Measurements from ENCODE around the gene DYNLT2. TPM values are rescaled to one million over a fixed set of nuclear protein-coding genes. Genes with fewer than 3 reads are reported as not detected.

The DYNLT2 gene
- total and polyA plus RNA-seq, 3 experiments from 2014 or later: 0.67 to 1.9 (median 1.4) TPM

GRCh38 chr6:169788809-169789145 is 37.4 kb upstream of the DYNLT2 start:
- peaks cover 11 to 22% (median 17%) of the 10 kb centered on the region in 3 donors for H3K4me1 Mint-ChIP-seq
- H3K27ac ChIP-seq (ENCODE audit: low read depth, low read length): no peak overlapping the region
- no peaks in the 10 kb centered on the region for H3K9me3 ChIP-seq (ENCODE audit: low read length)
- H3K4me3 Mint-ChIP-seq: peak overlapping the region in 6 of 7 donors; percentile 25 to 52 (median 46)
- H3K4me1 ChIP-seq (ENCODE audit: insufficient read depth, low read length): peaks cover 10% of the 10 kb centered on the region
- DNase-seq: no peak
- no peaks in the 10 kb centered on the region for H3K27me3 ChIP-seq (ENCODE audit: insufficient read depth, low read length, poor library complexity, severe bottlenecking)
- H3K4me3 ChIP-seq (ENCODE audit: low read length): no peak overlapping the region
- POLR2A ChIA-PET: no interaction called here
- peaks cover 14 to 33% of the 10 kb centered on the region in 2 donors for H3K27me3 Mint-ChIP-seq
- CTCF ChIA-PET: interaction anchor here (2.3 to 4.1 kb wide), 3 partner anchors 9 to 729 kb away, joined by 12 to 60 read pairs (median 23); no protein-coding TSS in a partner anchor
- peaks cover 0 to 4% (median 3%) of the 10 kb centered on the region in 3 donors for H3K36me3 Mint-ChIP-seq
- no peaks in the 10 kb centered on the region for H3K9me3 Mint-ChIP-seq
- H3K36me3 ChIP-seq (ENCODE audit: insufficient read depth, low read length): no peaks in the 10 kb centered on the region
- H3K27ac Mint-ChIP-seq: no peak overlapping the region

- Mint-ChIP-seq H3K36me3 (peaks cover 1 to 13% (median 3%) of the 10 kb centered on the region in 3 donors), H3K27me3 (peaks cover 14 to 23% of the 10 kb centered on the region in 2 donors), H3K4me3 (no peak overlapping the region), H3K4me1 (peaks cover 11 to 22% (median 17%) of the 10 kb centered on the region in 3 donors), H3K9me3 (no peaks in the 10 kb centered on the region), H3K27ac (no peak overlapping the region)
- ChIA-PET CTCF (interaction anchor here (3.7 to 4.1 kb wide), 2 partner anchors 17 to 730 kb away, joined by 23 to 60 read pairs; no protein-coding TSS in a partner anchor), POLR2A (no interaction called here)
- H3K36me3 ChIP-seq (ENCODE audit: insufficient read depth, low read length): no peaks in the 10 kb centered on the region
- H3K27ac ChIP-seq (ENCODE audit: low read depth, low read length): no peak overlapping the region
- H3K4me1 ChIP-seq (ENCODE audit: insufficient read depth, low read length): peaks cover 10% of the 10 kb centered on the region
- no peak for DNase-seq
- no peaks in the 10 kb centered on the region for H3K27me3 ChIP-seq (ENCODE audit: insufficient read depth, low read length, poor library complexity, severe bottlenecking)
- no peak overlapping the region for H3K4me3 ChIP-seq (ENCODE audit: low read length)
- no peaks in the 10 kb centered on the region for H3K9me3 ChIP-seq (ENCODE audit: low read length)
These were observed 36.4 kb upstream of the DYNLT2 start for GRCh38 chr6:169787797-169788196.

- ChIA-PET POLR2A (no interaction called here), CTCF (no interaction called here)
- peaks cover 4 to 17% (median 5%) of the 10 kb centered on the region in 3 donors for H3K36me3 Mint-ChIP-seq
- Histone ChIP-seq H3K4me3 (ENCODE audit: low read length) (no peak overlapping the region), H3K27ac (ENCODE audit: low read depth, low read length) (no peak overlapping the region), H3K4me1 (ENCODE audit: insufficient read depth, low read length) (peaks cover 10% of the 10 kb centered on the region), H3K27me3 (ENCODE audit: insufficient read depth, low read length, poor library complexity, severe bottlenecking) (no peaks in the 10 kb centered on the region), H3K9me3 (ENCODE audit: low read length) (no peaks in the 10 kb centered on the region), H3K36me3 (ENCODE audit: insufficient read depth, low read length) (no peaks in the 10 kb centered on the region)
- no peaks in the 10 kb centered on the region for H3K9me3 Mint-ChIP-seq
- no peak overlapping the region for H3K27ac Mint-ChIP-seq
- H3K27me3 Mint-ChIP-seq: peaks cover 3 to 10% of the 10 kb centered on the region in 2 donors
- H3K4me3 Mint-ChIP-seq: no peak overlapping the region
- DNase-seq: no peak
- H3K4me1 Mint-ChIP-seq: peaks cover 10 to 20% (median 15%) of the 10 kb centered on the region in 3 donors
These were observed 35.0 kb upstream of the DYNLT2 start for GRCh38 chr6:169786349-169786748.

GRCh38 chr6:169785566-169785965 is 34.2 kb upstream of the DYNLT2 start:
- no peak overlapping the region for H3K27ac Mint-ChIP-seq
- peaks cover 0 to 3% of the 10 kb centered on the region in 2 donors for H3K27me3 Mint-ChIP-seq
- no peak overlapping the region for H3K4me3 Mint-ChIP-seq
- Histone ChIP-seq H3K9me3 (ENCODE audit: low read length) (no peaks in the 10 kb centered on the region), H3K36me3 (ENCODE audit: insufficient read depth, low read length) (no peaks in the 10 kb centered on the region), H3K27ac (ENCODE audit: low read depth, low read length) (no peak overlapping the region), H3K4me3 (ENCODE audit: low read length) (no peak overlapping the region), H3K4me1 (ENCODE audit: insufficient read depth, low read length) (peaks cover 5% of the 10 kb centered on the region), H3K27me3 (ENCODE audit: insufficient read depth, low read length, poor library complexity, severe bottlenecking) (no peaks in the 10 kb centered on the region)
- no peaks in the 10 kb centered on the region for H3K9me3 Mint-ChIP-seq
- no peak for DNase-seq
- CTCF ChIA-PET: no interaction called here
- POLR2A ChIA-PET: no interaction called here
- peaks cover 10 to 23% (median 11%) of the 10 kb centered on the region in 3 donors for H3K36me3 Mint-ChIP-seq
- peaks cover 6 to 14% (median 9%) of the 10 kb centered on the region in 3 donors for H3K4me1 Mint-ChIP-seq

- DNase-seq: no peak
- Mint-ChIP-seq H3K9me3 (no peaks in the 10 kb centered on the region), H3K27ac (peak overlapping the region in 1 of 8 donors; percentile 82), H3K4me3 (no peak overlapping the region), H3K27me3 (no peaks in the 10 kb centered on the region), H3K36me3 (peaks cover 10 to 29% (median 13%) of the 10 kb centered on the region in 3 donors), H3K4me1 (peaks cover 2 to 7% (median 4%) of the 10 kb centered on the region in 3 donors)
- Histone ChIP-seq H3K27me3 (ENCODE audit: insufficient read depth, low read length, poor library complexity, severe bottlenecking) (no peaks in the 10 kb centered on the region), H3K36me3 (ENCODE audit: insufficient read depth, low read length) (no peaks in the 10 kb centered on the region), H3K27ac (ENCODE audit: low read depth, low read length) (no peak overlapping the region), H3K9me3 (ENCODE audit: low read length) (no peaks in the 10 kb centered on the region), H3K4me3 (ENCODE audit: low read length) (no peak overlapping the region), H3K4me1 (ENCODE audit: insufficient read depth, low read length) (peaks cover 4% of the 10 kb centered on the region)
- POLR2A ChIA-PET: no interaction called here
- CTCF ChIA-PET: no interaction called here
These were observed 33.5 kb upstream of the DYNLT2 start for GRCh38 chr6:169784821-169785340.

- H3K27ac ChIP-seq (ENCODE audit: low read depth, low read length): no peak overlapping the region
- H3K27me3 ChIP-seq (ENCODE audit: insufficient read depth, low read length, poor library complexity, severe bottlenecking): no peaks in the 10 kb centered on the region
- no peak overlapping the region for H3K4me3 ChIP-seq (ENCODE audit: low read length)
- H3K9me3 Mint-ChIP-seq: no peaks in the 10 kb centered on the region
- no peaks in the 10 kb centered on the region for H3K9me3 ChIP-seq (ENCODE audit: low read length)
- H3K27ac Mint-ChIP-seq: peak overlapping the region in 2 of 8 donors; percentile 8 to 82
- no peak overlapping the region for H3K4me3 Mint-ChIP-seq
- no peaks in the 10 kb centered on the region for H3K36me3 ChIP-seq (ENCODE audit: insufficient read depth, low read length)
- H3K27me3 Mint-ChIP-seq: no peaks in the 10 kb centered on the region
- CTCF ChIA-PET: no interaction called here
- H3K4me1 Mint-ChIP-seq: peaks cover 0 to under 1% (median 0%) of the 10 kb centered on the region in 3 donors
- POLR2A ChIA-PET: no interaction called here
- DNase-seq: no peak
- H3K36me3 Mint-ChIP-seq: peaks cover 10 to 36% (median 13%) of the 10 kb centered on the region in 3 donors
- H3K4me1 ChIP-seq (ENCODE audit: insufficient read depth, low read length): no peaks in the 10 kb centered on the region
These were observed 32.8 kb upstream of the DYNLT2 start for GRCh38 chr6:169783971-169784820.

GRCh38 chr6:169783401-169783800 is 32.0 kb upstream of the DYNLT2 start:
- H3K4me3 ChIP-seq (ENCODE audit: low read length): no peak overlapping the region
- H3K27me3 Mint-ChIP-seq: no peaks in the 10 kb centered on the region
- H3K27ac Mint-ChIP-seq: peak overlapping the region in 2 of 8 donors; percentile 8 to 47
- H3K27ac ChIP-seq (ENCODE audit: low read depth, low read length): no peak overlapping the region
- no peaks in the 10 kb centered on the region for H3K4me1 ChIP-seq (ENCODE audit: insufficient read depth, low read length)
- no peaks in the 10 kb centered on the region for H3K9me3 Mint-ChIP-seq
- CTCF ChIA-PET: no interaction called here
- H3K36me3 ChIP-seq (ENCODE audit: insufficient read depth, low read length): no peaks in the 10 kb centered on the region
- H3K36me3 Mint-ChIP-seq: peaks cover 10 to 43% (median 13%) of the 10 kb centered on the region in 3 donors
- H3K9me3 ChIP-seq (ENCODE audit: low read length): no peaks in the 10 kb centered on the region
- no peaks in the 10 kb centered on the region for H3K27me3 ChIP-seq (ENCODE audit: insufficient read depth, low read length, poor library complexity, severe bottlenecking)
- H3K4me3 Mint-ChIP-seq: no peak overlapping the region
- no peaks in the 10 kb centered on the region for H3K4me1 Mint-ChIP-seq
- POLR2A ChIA-PET: no interaction called here
- DNase-seq: no peak

- POLR2A ChIA-PET: no interaction called here
- H3K9me3 ChIP-seq (ENCODE audit: low read length): no peaks in the 10 kb centered on the region
- H3K27me3 ChIP-seq (ENCODE audit: insufficient read depth, low read length, poor library complexity, severe bottlenecking): no peaks in the 10 kb centered on the region
- Mint-ChIP-seq H3K4me1 (no peaks in the 10 kb centered on the region), H3K27me3 (no peaks in the 10 kb centered on the region), H3K9me3 (no peaks in the 10 kb centered on the region), H3K4me3 (no peak overlapping the region), H3K36me3 (peaks cover 10 to 47% (median 13%) of the 10 kb centered on the region in 3 donors), H3K27ac (no peak overlapping the region)
- no peak for DNase-seq
- no peaks in the 10 kb centered on the region for H3K4me1 ChIP-seq (ENCODE audit: insufficient read depth, low read length)
- CTCF ChIA-PET: no interaction called here
- H3K36me3 ChIP-seq (ENCODE audit: insufficient read depth, low read length): no peaks in the 10 kb centered on the region
- no peak overlapping the region for H3K27ac ChIP-seq (ENCODE audit: low read depth, low read length)
- no peak overlapping the region for H3K4me3 ChIP-seq (ENCODE audit: low read length)
These were observed 31.6 kb upstream of the DYNLT2 start for GRCh38 chr6:169782966-169783365.
